GM19193 (cell line): ENCODE data around the gene AZIN2.

ENCODE experiments used
- POLR2A ChIP-seq: IDR thresholded peaks from 4 replicates; pipeline ENCODE4 v1.6.1; 2011; ENCODE audit not compliant: insufficient read depth, insufficient read length; ENCODE audit errors: extremely low read depth

The AZIN2 gene

GRCh38 chr1:33087677-33088076 is 6.7 kb downstream of the AZIN2 start:
- TF ChIP-seq POLR2A, result no peak

DNA sequence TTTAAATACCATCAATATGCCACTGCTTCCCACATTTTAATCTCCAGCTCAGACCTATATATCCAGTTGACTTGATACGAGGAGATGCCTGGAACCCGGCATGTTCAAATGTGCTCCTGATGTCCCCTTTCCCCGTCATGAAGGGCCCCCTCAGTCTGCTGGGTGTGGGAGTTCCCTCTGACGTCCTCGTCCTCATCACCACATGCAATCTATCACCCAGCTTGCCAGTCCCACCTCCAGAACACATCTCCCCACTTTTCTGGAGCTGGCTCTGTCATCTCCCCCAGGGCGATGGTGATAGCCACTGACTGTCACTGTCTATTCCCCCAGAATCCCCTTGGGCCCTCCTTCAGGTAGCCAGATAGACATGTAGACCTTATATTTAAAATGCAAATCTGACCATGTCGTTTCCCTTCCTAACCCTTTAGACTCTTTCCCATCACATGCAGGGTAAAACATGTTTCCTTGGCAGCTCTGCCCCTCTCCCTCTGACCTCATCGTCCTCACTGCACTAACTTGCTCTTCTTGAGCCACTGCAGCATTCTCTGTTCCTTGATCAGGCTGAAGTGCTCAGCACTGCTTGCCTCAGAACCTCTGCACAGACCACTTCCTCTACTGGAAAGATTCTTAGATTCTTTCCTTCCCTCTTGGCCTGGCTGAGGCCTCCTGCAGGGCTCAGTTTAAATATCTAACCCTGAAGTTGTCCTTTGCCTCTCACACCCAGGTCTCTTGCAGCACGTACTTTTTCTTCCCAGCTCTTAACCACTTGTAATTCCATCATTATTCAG is 7.4 kb downstream of the AZIN2 start:
- no peak for TF ChIP-seq POLR2A

DNA sequence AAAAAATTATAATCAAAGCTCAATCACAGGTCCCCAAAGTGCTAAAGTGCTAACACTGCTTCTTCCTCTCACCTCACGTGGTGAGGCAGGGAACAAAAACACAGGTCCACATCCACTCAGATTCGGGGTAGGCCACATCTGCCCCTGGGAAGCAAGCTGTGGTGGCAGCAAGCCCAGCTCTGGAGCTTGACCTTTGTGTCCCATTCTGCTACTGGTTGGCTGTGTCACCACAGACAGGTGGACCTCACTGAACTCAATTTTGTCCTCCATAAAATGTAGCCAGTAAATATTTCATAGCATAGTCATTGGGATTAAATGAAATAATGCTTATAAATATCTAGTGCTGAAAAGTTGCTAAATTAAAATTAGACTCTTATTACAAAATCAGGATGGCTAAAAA is 8.5 kb downstream of the AZIN2 start:
- TF ChIP-seq POLR2A, result no peak

DNA sequence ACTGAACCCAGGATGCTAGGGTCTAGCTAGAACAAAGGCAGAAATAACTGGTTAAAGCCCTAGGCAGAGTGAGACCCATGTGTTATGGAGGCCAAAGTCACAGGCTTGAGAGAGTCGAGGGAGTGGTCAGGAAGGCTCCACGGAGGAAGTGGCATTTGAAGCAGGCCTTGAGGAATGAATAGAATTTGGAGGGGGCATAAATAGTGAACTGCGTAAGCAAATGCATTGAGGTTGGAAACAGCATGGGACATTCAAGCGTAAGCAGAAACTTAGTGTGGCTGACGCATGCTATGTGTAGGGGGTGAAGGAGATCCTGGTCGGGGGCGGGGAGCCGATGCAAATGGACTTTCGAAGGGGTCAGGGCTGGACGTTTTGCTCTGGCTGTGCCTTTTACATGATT is 11.5 kb downstream of the AZIN2 start:
- TF ChIP-seq POLR2A, result no peak

GRCh38 chr1:33093004-33093403 is 12.1 kb downstream of the AZIN2 start:
- no peak for TF ChIP-seq POLR2A

DNA sequence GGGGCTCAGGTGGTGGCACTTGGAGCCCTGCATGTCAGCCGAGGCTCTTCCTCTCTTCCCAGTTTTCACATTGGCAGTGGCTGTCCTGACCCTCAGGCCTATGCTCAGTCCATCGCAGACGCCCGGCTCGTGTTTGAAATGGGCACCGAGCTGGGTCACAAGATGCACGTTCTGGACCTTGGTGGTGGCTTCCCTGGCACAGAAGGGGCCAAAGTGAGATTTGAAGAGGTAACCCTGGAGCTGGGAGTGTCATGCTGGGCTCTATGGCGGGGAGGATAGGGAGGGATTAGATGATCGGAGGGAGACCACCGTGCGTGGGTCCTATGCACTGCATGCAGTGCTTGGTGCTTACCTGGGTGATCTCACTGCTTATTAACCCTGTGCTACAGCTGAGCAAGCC is 13.5 kb downstream of the AZIN2 start:
- TF ChIP-seq POLR2A, result no peak

GRCh38 chr1:33094971-33095604 is 14.1 kb downstream of the AZIN2 start:
- TF ChIP-seq POLR2A, result no peak

- TF ChIP-seq POLR2A, result no peak
These were observed 15.5 kb downstream of the AZIN2 start for GRCh38 chr1:33096363-33097005.

DNA sequence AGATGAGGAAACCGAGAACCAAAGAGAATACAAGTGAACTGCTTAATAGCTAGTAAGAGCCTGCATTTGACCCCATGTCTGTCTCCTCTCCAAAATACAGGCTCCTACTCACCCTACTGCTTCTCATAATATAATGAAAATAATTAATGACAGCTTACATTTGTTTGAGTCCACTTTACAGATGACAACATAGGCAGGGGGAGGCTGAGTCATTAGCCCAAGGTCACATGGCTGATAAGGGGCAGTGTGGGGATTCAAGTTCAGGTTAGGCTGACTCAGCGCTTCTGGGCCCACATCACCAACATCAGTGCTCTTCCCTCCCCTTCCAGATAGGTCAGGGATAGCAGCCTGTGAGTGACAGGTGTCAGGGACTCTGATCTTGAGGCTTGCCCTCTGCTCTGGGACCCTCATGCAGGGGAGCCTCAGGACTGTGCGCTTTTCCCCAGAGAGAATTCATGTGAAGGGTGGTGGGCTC is 16.2 kb downstream of the AZIN2 start:
- no peak for TF ChIP-seq POLR2A

DNA sequence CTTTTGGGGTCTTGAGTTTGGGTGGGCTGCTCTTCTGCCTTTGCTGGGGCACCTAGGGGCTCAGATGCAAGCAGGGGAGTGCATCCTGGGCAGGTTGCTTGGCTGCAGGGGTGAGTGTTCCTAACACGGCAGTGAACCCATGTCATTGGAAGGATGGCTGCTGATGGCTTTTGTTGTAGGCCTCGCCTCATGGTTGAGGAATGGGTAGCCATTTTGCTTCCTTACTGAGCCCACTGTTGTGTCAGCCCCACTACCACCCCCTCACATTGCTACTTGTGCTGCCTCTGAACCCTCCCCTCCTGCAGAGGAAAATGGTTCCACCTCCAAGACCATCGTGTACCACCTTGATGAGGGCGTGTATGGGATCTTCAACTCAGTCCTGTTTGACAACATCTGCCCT is 16.8 kb downstream of the AZIN2 start:
- TF ChIP-seq POLR2A, result no peak

GRCh38 chr1:33098371-33098770 is 17.4 kb downstream of the AZIN2 start:
- TF ChIP-seq POLR2A, result no peak

- peak; percentile 11 for TF ChIP-seq POLR2A
These were observed 18.6 kb downstream of the AZIN2 start for GRCh38 chr1:33099290-33100118.

DNA sequence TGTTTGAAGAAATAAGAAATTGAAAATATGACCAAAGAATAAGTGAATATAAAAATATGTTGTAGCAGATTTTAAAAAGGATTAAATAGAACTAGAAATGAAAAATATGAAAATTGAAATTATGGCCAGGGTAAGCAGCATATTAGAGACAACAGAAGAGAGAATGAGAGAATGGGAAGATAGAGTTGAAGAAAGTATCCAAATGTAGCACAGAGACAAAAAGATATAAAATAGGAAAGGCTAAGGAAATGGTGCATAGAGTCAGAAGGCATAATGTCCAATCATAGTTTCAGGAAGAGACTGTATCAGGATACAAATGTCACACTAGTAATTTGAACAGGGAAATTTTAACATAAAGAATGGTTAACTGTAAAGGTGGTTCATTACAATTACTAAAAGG is 29.5 kb downstream of the AZIN2 start:
- no peak for TF ChIP-seq POLR2A

DNA sequence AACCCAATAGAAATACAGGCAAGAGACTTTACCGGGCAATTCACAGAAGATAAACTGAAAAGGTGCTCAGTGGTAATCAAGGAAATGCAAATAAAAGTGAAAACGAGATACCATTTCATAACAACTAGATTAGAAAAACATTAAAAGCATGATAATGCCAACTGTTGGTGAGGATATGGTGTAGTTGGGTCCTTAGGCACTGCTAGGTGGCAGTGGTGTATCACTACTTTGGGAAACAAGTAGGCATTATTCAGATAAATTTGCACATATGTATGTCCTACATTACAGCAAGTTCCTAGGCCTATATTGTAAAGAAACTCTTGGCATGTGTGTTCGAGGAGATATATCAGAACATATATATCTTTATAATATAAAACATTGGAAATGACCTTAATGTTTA is 31.0 kb downstream of the AZIN2 start:
- no peak for TF ChIP-seq POLR2A
